Smooth muscle cell (in vitro differentiated cells): Measurements from ENCODE around the gene FOXJ3. TPM values are rescaled to one million over a fixed set of nuclear protein-coding genes. Genes with fewer than 3 reads are reported as not detected.

Experiments
- DNase-seq: peaks from one replicate; lab custom pipeline; 2025; ENCODE audit not compliant: unreplicated experiment; lab: John Stamatoyannopoulos, UW
- H2AFZ ChIP-seq: fragments of 200-600 bp; sonication (generic); 2 replicates; pipeline ENCODE4 v1.6.0; 2016; ENCODE audit warnings: antibody characterized with exemption, low read depth, mild to moderate bottlenecking
- H3F3A ChIP-seq: fragments of 200-600 bp; sonication (generic); 2 replicates; pipeline ENCODE4 v1.6.0; 2017; ENCODE audit warnings: antibody characterized with exemption, low read depth
- H3K27ac ChIP-seq: fragments of 200-600 bp; sonication (generic); 2 replicates; pipeline ENCODE4 v1.5.1; 2016; ENCODE audit warnings: low read depth, mild to moderate bottlenecking
- H3K27me3 ChIP-seq: fragments of 200-600 bp; sonication (generic); 2 replicates; pipeline ENCODE4 v1.6.1; 2016; ENCODE audit warnings: low read depth, mild to moderate bottlenecking
- H3K36me3 ChIP-seq: fragments of 200-600 bp; sonication (generic); 2 replicates; pipeline ENCODE4 v1.5.1; 2016; ENCODE audit warnings: low read depth
- H3K4me1 ChIP-seq: fragments of 200-600 bp; sonication (generic); 2 replicates; pipeline ENCODE4 v1.5.1; 2016; ENCODE audit warnings: low read depth
- H3K4me2 ChIP-seq: fragments of 200-600 bp; sonication (generic); 2 replicates; pipeline ENCODE4 v1.6.0; 2016; ENCODE audit warnings: mild to moderate bottlenecking
- H3K4me3 ChIP-seq: fragments of 200-600 bp; sonication (generic); 2 replicates; pipeline ENCODE4 v1.5.1; 2016; ENCODE audit warnings: mild to moderate bottlenecking
- H3K79me2 ChIP-seq: fragments of 200-600 bp; sonication (generic); 2 replicates; pipeline ENCODE4 v1.6.0; 2016; ENCODE audit warnings: low read depth, mild to moderate bottlenecking
- H3K9ac ChIP-seq: fragments of 200-600 bp; sonication (generic); 2 replicates; pipeline ENCODE4 v1.6.0; 2016; ENCODE audit warnings: low read depth
- H3K9me3 ChIP-seq: fragments of 200-600 bp; sonication (generic); replicated peaks from 2 replicates; pipeline ENCODE4 v1.5.1; 2016; ENCODE audit warnings: low read depth
- H4K20me1 ChIP-seq: fragments of 200-600 bp; sonication (generic); 2 replicates; pipeline ENCODE4 v1.6.0; 2016; ENCODE audit warnings: low read depth
- CTCF ChIP-seq: fragments of 200-600 bp; sonication (generic); IDR thresholded peaks from 2 replicates; pipeline ENCODE4 v1.5.1; 2017; ENCODE audit warnings: borderline replicate concordance, mild to moderate bottlenecking, antibody characterized with exemption; ENCODE audit not compliant: insufficient read depth, poor library complexity, severe bottlenecking
- WGBS: methylation state at CpG from one replicate; pipeline ENCODE4 v1.1.7; 2016; ENCODE audit warnings: low lambda C conversion rate; 5-methylcytosine and 5-hydroxymethylcytosine counted together
- polyA plus RNA-seq: library from polyadenylated mRNA; unstranded; fragments of >200 nt; fragmentation: Nextera tagmentation; extraction: Ambion mirVana; gene quantifications from 2 replicates; pipeline ENCODE4 v1.2.1, GENCODE V29; 2016
- total RNA-seq: library from RNA; depleted of rRNA; stranded (reverse); fragments of >200 nt; gene quantifications from 2 replicates; pipeline ENCODE4 v1.2.3, GENCODE V29; 2014

The FOXJ3 gene
- total and polyA plus RNA-seq, 2 experiments from 2014 or later, result 19.3 to 40.9 TPM

- Histone ChIP-seq H3K4me2 (no peak overlapping the region), H3K27ac (no peak overlapping the region), H3K4me1 (no peaks in the 10 kb centered on the region), H3K27me3 (no peaks in the 10 kb centered on the region), H3F3A (no peaks in the 10 kb centered on the region), H3K36me3 (no peaks in the 10 kb centered on the region), H3K4me3 (no peak overlapping the region), H3K79me2 (no peaks in the 10 kb centered on the region), H3K9me3 (no peaks in the 10 kb centered on the region), H2AFZ (no peak overlapping the region), H3K9ac (no peak overlapping the region), H4K20me1 (no peaks in the 10 kb centered on the region)
- TF ChIP-seq CTCF, result no peak
- WGBS, result 93% methylated on average over 18 of the region's 21 CpGs
- no peak for DNase-seq
Observed at GRCh38 chr1:42167611-42168390, 167.2 kb downstream of the FOXJ3 start.

- Histone ChIP-seq H3K4me1 (no peaks in the 10 kb centered on the region), H2AFZ (no peak overlapping the region), H3K36me3 (no peaks in the 10 kb centered on the region), H3K27ac (no peak overlapping the region), H3K4me3 (no peak overlapping the region), H3K9me3 (peaks cover 2% of the 10 kb centered on the region), H3K27me3 (no peaks in the 10 kb centered on the region), H3K9ac (no peak overlapping the region), H3K79me2 (no peaks in the 10 kb centered on the region), H4K20me1 (no peaks in the 10 kb centered on the region), H3K4me2 (no peak overlapping the region), H3F3A (no peaks in the 10 kb centered on the region)
- WGBS, result 48% methylated on average over 12 of the region's 12 CpGs
- no peak for TF ChIP-seq CTCF
- DNase-seq, result no peak
Observed at GRCh38 chr1:42165511-42166210, 169.4 kb downstream of the FOXJ3 start.

GRCh38 chr1:42164551-42165420 is 170.2 kb downstream of the FOXJ3 start, which contains the start of gene GUCA2A:
TSS of gene GUCA2A (minus strand) at chr1:42164745. CDS start at chr1:42164712, 33 bp downstream.
- H3K9me3 ChIP-seq, result peaks cover 2% of the 10 kb centered on the region
- no peak within 1 kb of the TSS for H3K4me3 ChIP-seq
- 73% methylated on average over 24 of the region's 24 CpGs for WGBS
- H3K27me3 ChIP-seq, result no peaks in the 10 kb centered on the region
- H4K20me1 ChIP-seq, result no peaks in the 10 kb centered on the region
- no peak for DNase-seq
- no peaks in the 10 kb centered on the region for H3K36me3 ChIP-seq
- no peaks in the 10 kb centered on the region for H3K4me1 ChIP-seq
- H3K79me2 ChIP-seq, result no peaks in the 10 kb centered on the region
- H3K27ac ChIP-seq, result no peak within 1 kb of the TSS
- no peak within 1 kb of the TSS for H2AFZ ChIP-seq
- H3F3A ChIP-seq, result no peaks in the 10 kb centered on the region
- H3K9ac ChIP-seq, result no peak within 1 kb of the TSS
- no peak within 1 kb of the TSS for H3K4me2 ChIP-seq
- no peak for TF ChIP-seq CTCF
